GM21576 (cell line): ENCODE results near the gene NPHS2.
"Not testable (repeated sequence)": the region's sequence is repeated elsewhere in the genome, so short reads cannot be mapped to it uniquely, and the experiment has no call there.

Experiments used
- ATAC-seq: cut with Tn5 transposase; IDR thresholded peaks from one replicate; pipeline ENCODE4 v1.9.1; 2021; ENCODE audit warnings: mild to moderate bottlenecking, moderate library complexity; ENCODE audit not compliant: unreplicated experiment

NPHS2 gene

GRCh38 chr1:179548666-179549367 is 26.9 kb downstream of the NPHS2 start:
- ATAC-seq: no peak

DNA sequence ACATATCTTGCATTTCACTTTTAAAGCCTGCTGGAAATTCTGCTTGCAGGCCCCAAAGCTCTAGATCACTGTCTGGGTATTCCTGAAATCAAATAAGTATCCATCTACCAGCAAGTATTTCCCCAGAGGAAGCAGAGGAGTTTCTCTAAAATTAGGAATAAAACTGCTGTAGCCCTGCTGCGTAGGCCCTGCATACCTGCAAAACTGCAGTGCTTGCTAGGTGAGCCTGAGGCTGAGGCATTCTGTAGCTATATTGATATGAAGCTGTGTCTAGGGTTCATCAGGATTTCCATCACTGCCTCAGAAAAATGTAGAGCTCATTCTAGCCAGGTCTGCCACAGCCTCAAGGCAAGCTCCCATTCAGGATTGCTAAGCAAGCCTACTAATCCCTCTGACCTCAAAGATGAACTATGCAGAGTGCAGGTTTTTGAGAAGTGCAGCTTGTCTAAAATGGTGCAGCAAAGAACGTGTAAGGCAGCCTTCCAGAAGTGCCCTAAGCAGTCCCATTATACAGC is 28.7 kb downstream of the NPHS2 start:
- ATAC-seq: no peak

GRCh38 chr1:179545321-179545720 is 30.4 kb downstream of the NPHS2 start:
- ATAC-seq: no peak

DNA sequence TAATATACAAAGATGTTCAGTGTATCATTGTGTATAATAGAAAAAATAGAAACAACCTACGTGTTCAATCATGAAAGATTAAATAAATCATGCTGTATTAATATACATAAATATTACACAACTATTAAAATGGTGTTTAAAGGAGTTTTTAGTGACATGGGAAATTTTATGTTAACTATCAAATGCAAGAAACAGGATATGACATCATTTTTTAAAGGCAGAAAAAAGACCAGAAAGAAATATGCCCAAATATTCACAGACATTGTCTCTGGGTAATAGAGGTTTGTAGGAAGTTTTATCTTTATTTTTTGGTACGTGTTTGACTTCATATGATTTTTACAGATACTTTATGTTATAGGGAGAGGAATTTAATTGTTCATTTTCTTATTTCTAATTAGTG is 34.0 kb downstream of the NPHS2 start:
- no peak for ATAC-seq

GRCh38 chr1:179530352-179530751 is 45.4 kb downstream of the NPHS2 start:
- no peak for ATAC-seq

DNA sequence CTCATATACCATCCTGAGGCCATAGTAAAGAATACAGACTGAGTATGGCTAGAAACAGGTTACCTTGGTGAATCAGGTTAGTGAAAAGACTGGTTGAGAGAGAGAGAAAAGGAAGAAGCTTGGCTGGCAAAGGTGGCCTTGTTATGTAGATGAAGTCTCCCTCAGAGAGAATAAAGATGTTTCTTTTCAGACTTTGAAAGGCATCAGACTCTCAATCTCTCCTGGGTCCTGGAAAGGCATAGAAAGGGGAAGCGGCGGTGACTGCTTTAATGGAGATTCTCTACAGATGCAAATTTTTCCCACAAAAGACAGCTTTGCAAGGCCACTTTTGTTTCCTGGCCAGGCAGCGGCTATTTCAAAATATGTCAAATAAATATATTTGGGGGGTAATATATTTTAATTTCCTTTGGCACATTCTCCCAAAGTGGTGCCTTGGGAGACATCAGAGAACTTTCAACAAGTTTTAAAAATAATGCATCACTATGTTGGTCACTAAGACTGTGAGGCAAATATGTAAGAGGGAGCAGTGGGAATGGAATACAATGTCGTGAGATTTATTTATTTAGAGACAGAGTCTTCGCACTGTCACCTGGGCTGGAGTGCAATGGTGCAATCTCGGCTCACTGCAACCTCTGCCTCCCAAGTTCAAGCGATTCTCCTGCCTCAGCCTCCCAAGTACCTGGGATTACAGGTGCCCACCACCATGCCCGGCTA is 46.1 kb downstream of the NPHS2 start:
- no peak for ATAC-seq

DNA sequence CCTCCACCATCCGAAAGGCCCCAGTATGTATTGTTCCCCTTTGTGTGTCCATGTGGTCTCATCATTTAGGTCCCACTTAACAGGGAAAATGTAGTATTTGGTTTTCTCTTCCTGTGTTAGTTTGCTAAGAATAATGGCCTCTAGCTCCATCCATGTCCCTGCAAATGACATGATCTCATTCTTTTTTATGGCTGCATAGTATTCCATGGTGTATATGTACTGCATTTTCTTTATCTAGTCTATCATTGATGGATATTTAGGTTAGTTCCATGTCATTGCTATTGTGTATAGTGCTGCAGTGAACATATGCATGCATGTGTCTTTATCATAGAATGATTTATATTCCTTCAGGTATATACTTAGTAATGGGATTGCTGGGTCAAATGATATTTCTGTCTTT is 57.2 kb downstream of the NPHS2 start:
- ATAC-seq: not testable (repeated sequence)

GRCh38 chr1:179516976-179517705 is 58.6 kb downstream of the NPHS2 start:
- ATAC-seq: no peak

DNA sequence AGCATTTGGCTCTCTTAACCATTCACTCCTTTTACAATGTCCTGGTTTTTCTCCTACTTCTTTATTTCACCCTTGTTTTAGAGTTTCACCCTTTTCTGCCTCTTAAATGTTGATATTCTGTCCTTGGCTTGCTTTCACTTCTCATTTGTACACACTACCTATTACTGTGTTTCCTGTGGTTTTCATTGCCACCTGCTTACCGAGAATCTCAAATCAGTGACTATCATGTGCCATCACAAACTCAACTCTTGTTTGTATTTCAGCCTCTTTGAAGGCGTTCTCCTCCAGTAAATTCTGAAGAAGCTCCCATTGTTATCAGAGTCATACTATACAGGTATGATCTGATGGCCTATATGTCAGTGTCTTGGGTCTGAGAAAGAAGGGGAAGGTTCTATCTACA is 65.7 kb downstream of the NPHS2 start:
- ATAC-seq: peak; percentile 97

- no peak for ATAC-seq
Measured at GRCh38 chr1:179509384-179509783, 66.4 kb downstream of the NPHS2 start.

GRCh38 chr1:179506199-179506598 is 69.5 kb downstream of the NPHS2 start:
- ATAC-seq: no peak
